Kidney (tissue), 14 donors: ENCODE data around the gene SENP8. TPM values are rescaled to one million over a fixed set of nuclear protein-coding genes. Genes with fewer than 3 reads are reported as not detected.

ENCODE experiments used
- DNase-seq, 5 donors: peaks; one replicate each; pipeline ENCODE4 v3.0.0-alpha.2; 2013 to 2020
- FAIRE-seq: peaks from 2 replicates; lab custom pipeline; 2012; peaks lifted over from hg19 to GRCh38; lab: Jason Lieb, UNC
- H3K27ac ChIP-seq, 2 donors: one replicate each; pipeline ENCODE4 v1.7.0; 2013; ENCODE audit warnings: low read depth in 2 of 2, low read length in 2 of 2, inconsistent platforms in 1 of 2
- H3K27me3 ChIP-seq: one replicate; pipeline ENCODE4 v1.7.1; 2013; ENCODE audit warnings: low read length, inconsistent platforms; ENCODE audit not compliant: control insufficient read depth, insufficient read depth
- H3K36me3 ChIP-seq, 3 donors: one replicate each; pipeline versions ENCODE4 v1.7.0 to v1.7.1; 2013; ENCODE audit warnings: low read length in 3 of 3, control low read depth in 1 of 3, inconsistent platforms in 1 of 3; ENCODE audit not compliant: insufficient read depth in 3 of 3, control insufficient read depth in 2 of 3
- H3K4me1 ChIP-seq, 3 donors: one replicate each; pipeline versions ENCODE4 v1.7.0 to v1.7.1; 2013; ENCODE audit warnings: low read length in 3 of 3, inconsistent platforms in 1 of 3, low read depth in 1 of 3; ENCODE audit not compliant: control insufficient read depth in 2 of 3, insufficient read depth in 2 of 3
- H3K4me3 ChIP-seq, 3 donors: one replicate each; pipeline versions ENCODE4 v1.7.0 to v1.8.1; 2013; ENCODE audit warnings: low read length in 3 of 3, control low read depth in 1 of 3, inconsistent platforms in 1 of 3
- H3K9ac ChIP-seq, 3 donors: one replicate each; pipeline versions ENCODE4 v1.7.0 to v1.7.1; 2013; ENCODE audit warnings: low read length in 3 of 3, control low read depth in 1 of 3, inconsistent platforms in 1 of 3
- H3K9me3 ChIP-seq, 3 donors: one replicate each; pipeline versions ENCODE4 v1.7.0 to v1.7.1; 2013; ENCODE audit warnings: low read length in 3 of 3, control low read depth in 1 of 3, inconsistent platforms in 1 of 3; ENCODE audit not compliant: control insufficient read depth in 2 of 3, insufficient read depth in 1 of 3
- CTCF ChIP-seq: IDR thresholded peaks from 3 replicates; pipeline ENCODE4 v1.5.1; 2012; ENCODE audit warnings: mild to moderate bottlenecking, moderate library complexity, borderline replicate concordance; ENCODE audit not compliant: insufficient read depth; ENCODE audit errors: extremely low read depth
- intact Hi-C: fragments of 100-400 bp; cut with DNase I; formaldehyde crosslinking; loops from one replicate; pipeline ENCODE4 v1.11.1; 2022
- polyA plus RNA-seq: library from polyadenylated mRNA; stranded (reverse); fragments of 350-450 nt; fragmentation: Illumina TruSeq; extraction: RNeasy Lipid Tissue Mini Kit (QIAGEN cat#74804); gene quantifications from one replicate; pipeline ENCODE4 v1.2.3, GENCODE V29; 2014; ENCODE audit warnings: low read depth, low replicate concordance; ENCODE audit not compliant: insufficient read depth
- total RNA-seq: library from RNA; stranded (reverse); fragmentation: NEBNext Ultra II Directional; extraction: Animal tissue kit (Norgen Biotek cat#: 25700); gene quantifications from one replicate; pipeline ENCODE4 v1.2.1, GENCODE V29; 2021
- donor health status: control.
- donor health status: control.
- donor health status: control.
- donor health status: control.
- donor health status: control.
- donor health status: DM: yes; HTN: yes; CAD: no.
- donor health status: Normal renal cell carcinoma (clear cell type).

The SENP8 gene
- total and polyA plus RNA-seq, 2 donors from 2014 or later: 4.8 to 5.6 TPM

GRCh38 chr15:72155003-72155621 lies 36.9 kb downstream of the SENP8 start:
- intact Hi-C loops: no loop called here
- peak overlapping the region; percentile 94 to 97 for H3K27ac ChIP-seq
- FAIRE-seq (no peak), DNase-seq (peak; percentile 88 to 97 (median 93))
- peaks cover 2 to 22% (median 17%) of the 10 kb centered on the region in 3 donors for H3K4me1 ChIP-seq
- no peaks in the 10 kb centered on the region for H3K27me3 ChIP-seq
- peak overlapping the region; percentile 67 to 91 (median 73) for H3K4me3 ChIP-seq
- H3K9me3 ChIP-seq: no peaks in the 10 kb centered on the region
- TF ChIP-seq CTCF: no peak
- peak overlapping the region; percentile 65 to 78 (median 69) for H3K9ac ChIP-seq
- no peaks in the 10 kb centered on the region for H3K36me3 ChIP-seq

- Histone ChIP-seq H3K4me3 (peak overlapping the region; percentile 67 to 91 (median 73)), H3K27ac (peak overlapping the region; percentile 94 to 97), H3K27me3 (no peaks in the 10 kb centered on the region), H3K9me3 (no peaks in the 10 kb centered on the region), H3K9ac (peak overlapping the region; percentile 65 to 78 (median 69)), H3K4me1 (peaks cover 2 to 22% (median 17%) of the 10 kb centered on the region in 3 donors), H3K36me3 (no peaks in the 10 kb centered on the region)
- intact Hi-C loops: no loop called here
- peak; percentile 89 to 96 (median 92) for DNase-seq
- peak; percentile 50 for FAIRE-seq
- peak; percentile 93 for TF ChIP-seq CTCF
These were observed 37.7 kb downstream of the SENP8 start for GRCh38 chr15:72155635-72156616.

- DNase-seq (no peak), FAIRE-seq (no peak)
- Histone ChIP-seq H3K4me1 (peaks cover 2 to 29% (median 19%) of the 10 kb centered on the region in 3 donors), H3K9ac (peak overlapping the region in 1 of 3 donors; percentile 65), H3K36me3 (no peaks in the 10 kb centered on the region), H3K9me3 (no peaks in the 10 kb centered on the region), H3K27me3 (no peaks in the 10 kb centered on the region), H3K4me3 (peak overlapping the region in 1 of 3 donors; percentile 67), H3K27ac (no peak overlapping the region)
- intact Hi-C loops: no loop called here
- no peak for TF ChIP-seq CTCF
These were observed 38.7 kb downstream of the SENP8 start for GRCh38 chr15:72156928-72157327.
